NCI-H146 treated with DMSO at 0.1 percent for 48 hours (cell line): Measurements from ENCODE around the gene KLK6.

ENCODE experiments used
- DNase-seq: peaks from one replicate; lab custom pipeline; 2025; ENCODE audit not compliant: unreplicated experiment; lab: John Stamatoyannopoulos, UW

KLK6 gene

GRCh38 chr19:50969413-50969760 is at the start of gene KLK6:
TSS of gene KLK6 (minus strand) at chr19:50969591. CDS start at chr19:50968104, 1,487 bp downstream.
- no peak for DNase-seq

- DNase-seq = no peak
Observed at GRCh38 chr19:51018745-51019543, 49.6 kb upstream of the KLK6 start.

GRCh38 chr19:51016798-51017683 is 47.6 kb upstream of the KLK6 start:
- DNase-seq = peak; percentile 26

GRCh38 chr19:51015691-51016267 is 46.4 kb upstream of the KLK6 start:
- DNase-seq = no peak

GRCh38 chr19:51014242-51014641 is 44.9 kb upstream of the KLK6 start:
- no peak for DNase-seq

- no peak for DNase-seq
Observed at GRCh38 chr19:51012661-51013190, 43.3 kb upstream of the KLK6 start.

- DNase-seq = no peak
Observed at GRCh38 chr19:51010066-51010795, 40.8 kb upstream of the KLK6 start.

- DNase-seq = no peak
Observed at GRCh38 chr19:51009061-51009891, 39.9 kb upstream of the KLK6 start.

- no peak for DNase-seq
Observed at GRCh38 chr19:51007488-51007887, 38.1 kb upstream of the KLK6 start.

GRCh38 chr19:51006406-51006805 is 37.0 kb upstream of the KLK6 start:
- no peak for DNase-seq

- no peak for DNase-seq
Observed at GRCh38 chr19:51005248-51005647, 35.9 kb upstream of the KLK6 start.

GRCh38 chr19:51003316-51003715 is 33.9 kb upstream of the KLK6 start:
- DNase-seq = no peak

- no peak for DNase-seq
Observed at GRCh38 chr19:51002542-51003311, 33.3 kb upstream of the KLK6 start.

- DNase-seq = no peak
Observed at GRCh38 chr19:51002089-51002532, 32.7 kb upstream of the KLK6 start.

- no peak for DNase-seq
Observed at GRCh38 chr19:51001515-51001914, 32.1 kb upstream of the KLK6 start, which contains the start of gene KLK8. TSS of gene KLK8 (minus strand) at chr19:51001604. CDS start at chr19:51001167, 437 bp downstream.

GRCh38 chr19:51000981-51001380 is 31.6 kb upstream of the KLK6 start:
- DNase-seq = no peak

- no peak for DNase-seq
Observed at GRCh38 chr19:51000426-51000825, 31.0 kb upstream of the KLK6 start.

GRCh38 chr19:50998686-50999085 is 29.3 kb upstream of the KLK6 start:
- DNase-seq = no peak

- no peak for DNase-seq
Observed at GRCh38 chr19:50998061-50998460, 28.7 kb upstream of the KLK6 start.
